A673 (cell line): ENCODE results near the gene FBN1. TPM values are rescaled to one million over a fixed set of nuclear protein-coding genes. Genes with fewer than 3 reads are reported as not detected.

Experiments
- BruUV-seq: library from RNA; stranded (reverse); fragments of 400-500 nt; replicated peaks from 2 replicates; lab custom pipeline; 2021; lab: Mats Ljungman, UMichigan
- CTCF ChIA-PET: fragments of 300-600 bp; sonication (Branson Sonifier 250); formaldehyde crosslinking; loops from one replicate; lab custom pipeline; 2022; ENCODE audit warnings: antibody characterized with exemption; lab: Charles Lee
- POLR2A ChIA-PET: fragments of 300-600 bp; sonication (Branson Sonifier 250); formaldehyde crosslinking; loops from one replicate; lab custom pipeline; 2022; ENCODE audit warnings: antibody characterized with exemption; ENCODE audit not compliant: low non-redundant PET; lab: Charles Lee
- DNase-seq: peaks from one replicate; pipeline ENCODE4 v3.0.0-alpha.2; 2015; ENCODE audit warnings: low spot score
- H3K27ac ChIP-seq: fragments of 200-600 bp; sonication (generic); 2 replicates; pipeline ENCODE4 v1.5.1; 2016; ENCODE audit warnings: mixed run types, low read depth, mild to moderate bottlenecking, mixed read lengths, antibody characterized with exemption, low read length; ENCODE audit not compliant: poor library complexity, severe bottlenecking
- H3K27me3 ChIP-seq: fragments of 200-600 bp; sonication (generic); replicated peaks from 2 replicates; pipeline ENCODE4 v1.6.1; 2017; ENCODE audit warnings: mixed run types, low read depth, mild to moderate bottlenecking, mixed read lengths, antibody characterized with exemption, low read length; ENCODE audit not compliant: insufficient read depth, poor library complexity
- H3K36me3 ChIP-seq: fragments of 200-600 bp; sonication (generic); 2 replicates; pipeline ENCODE4 v1.6.1; 2016; ENCODE audit warnings: mixed run types, mild to moderate bottlenecking, mixed read lengths, antibody characterized with exemption, low read length; ENCODE audit not compliant: insufficient read depth, poor library complexity, severe bottlenecking
- H3K4me1 ChIP-seq: fragments of 200-600 bp; sonication (generic); 2 replicates; pipeline ENCODE4 v1.6.1; 2017; ENCODE audit warnings: mixed run types, mild to moderate bottlenecking, mixed read lengths, antibody characterized with exemption, low read length; ENCODE audit not compliant: insufficient read depth, poor library complexity, severe bottlenecking
- H3K4me3 ChIP-seq: fragments of 200-600 bp; sonication (generic); 2 replicates; pipeline ENCODE4 v1.5.1; 2016; ENCODE audit warnings: low read depth, mixed run types, mild to moderate bottlenecking, mixed read lengths, low read length; ENCODE audit not compliant: poor library complexity, severe bottlenecking
- H3K9me3 ChIP-seq: fragments of 200-600 bp; sonication (generic); 2 replicates; pipeline ENCODE4 v1.6.1; 2016; ENCODE audit warnings: mixed run types, low read depth, mild to moderate bottlenecking, mixed read lengths, antibody characterized with exemption, low read length; ENCODE audit not compliant: poor library complexity, severe bottlenecking
- CTCF ChIP-seq: fragments of 300-800, 200-600 bp; sonication (generic); conservative IDR thresholded peaks from 2 replicates; pipeline ENCODE4 v1.5.1; 2017; ENCODE audit warnings: low read depth, mild to moderate bottlenecking, antibody characterized with exemption, low read length, moderate library complexity, mixed read lengths
- EZH2 ChIP-seq: fragments of 200-600 bp; sonication (generic); IDR thresholded peaks from 2 replicates; pipeline ENCODE4 v1.6.1; 2017; ENCODE audit warnings: borderline replicate concordance, low read depth, mild to moderate bottlenecking, mixed read lengths, antibody characterized with exemption, low read length; ENCODE audit not compliant: poor library complexity, severe bottlenecking
- intact Hi-C: fragments of 100-400 bp; cut with micrococcal nuclease; formaldehyde crosslinking; loops from one replicate; pipeline ENCODE4 v1.10.0; 2022; ENCODE audit not compliant: unreplicated experiment
- total RNA-seq: library from RNA; stranded (reverse); gene quantifications from 2 replicates; pipeline ENCODE4 v1.2.3, GENCODE V29; 2021

FBN1 gene
- total RNA-seq, 1 experiment from 2014 or later, result 25.4 TPM

GRCh38 chr15:48650931-48651330, 5.4 kb upstream of the FBN1 start:
- Histone ChIP-seq H3K27ac (no peak overlapping the region), H3K36me3 (no peaks in the 10 kb centered on the region), H3K4me1 (no peaks in the 10 kb centered on the region), H3K9me3 (no peaks in the 10 kb centered on the region), H3K4me3 (no peak overlapping the region), H3K27me3 (no peaks in the 10 kb centered on the region)
- no TSS peak for BruUV-seq
- no peak for DNase-seq
- CTCF ChIA-PET, result no interaction called here
- TF ChIP-seq EZH2, result no peak
- TF ChIP-seq CTCF, result no peak
- intact Hi-C loops, result no loop called here
- POLR2A ChIA-PET, result no interaction called here

- Histone ChIP-seq H3K27me3 (no peaks in the 10 kb centered on the region), H3K36me3 (no peaks in the 10 kb centered on the region), H3K4me3 (no peak overlapping the region), H3K4me1 (peaks cover 8% of the 10 kb centered on the region), H3K9me3 (no peaks in the 10 kb centered on the region), H3K27ac (no peak overlapping the region)
- ChIA-PET CTCF (no interaction called here), POLR2A (no interaction called here)
- no peak for TF ChIP-seq EZH2
- 0 out of 2 replicates have a peak, but pooled peaks have one; percentile 24 for TF ChIP-seq CTCF
- BruUV-seq, result no TSS peak
- intact Hi-C loops, result loop anchor here (5.0 to 10.0 kb wide), 2 partner anchors 143 to 154 kb away; no protein-coding TSS in a partner anchor
- DNase-seq, result peak; percentile 22
These were observed 2.5 kb upstream of the FBN1 start for GRCh38 chr15:48647962-48648361.

- Histone ChIP-seq H3K27me3 (no peaks in the 10 kb centered on the region), H3K36me3 (no peaks in the 10 kb centered on the region), H3K9me3 (no peaks in the 10 kb centered on the region), H3K4me1 (peaks cover 8% of the 10 kb centered on the region), H3K27ac (peak overlapping the region; percentile 63), H3K4me3 (peak overlapping the region; percentile 87)
- CTCF ChIA-PET, result no interaction called here
- POLR2A ChIA-PET, result no interaction called here
- BruUV-seq, result no TSS peak
- TF ChIP-seq EZH2, result no peak
- no peak for TF ChIP-seq CTCF
- intact Hi-C loops, result loop anchor here (5.0 to 10.0 kb wide), 2 partner anchors 142 to 156 kb away; no protein-coding TSS in a partner anchor
- DNase-seq, result peak; percentile 17
These were observed 822 bp upstream of the FBN1 start for GRCh38 chr15:48646331-48646730.
